8988T (cell line): ENCODE results near the gene PTPRJ.
"Not testable (repeated sequence)": the region's sequence is repeated elsewhere in the genome, so short reads cannot be mapped to it uniquely, and the experiment has no call there.

Experiments
- DNase-seq: peaks from one replicate; pipeline ENCODE4 v3.0.0; 2011

The PTPRJ gene

GRCh38 chr11:48020092-48020755, 39.9 kb downstream of the PTPRJ start:
- DNase-seq = no peak

- DNase-seq = not testable (repeated sequence)
Observed at GRCh38 chr11:48021201-48021820, 41.0 kb downstream of the PTPRJ start.

- DNase-seq = no peak
Observed at GRCh38 chr11:48022445-48022844, 42.1 kb downstream of the PTPRJ start.

- not testable (repeated sequence) for DNase-seq
Observed at GRCh38 chr11:48023608-48024007, 43.2 kb downstream of the PTPRJ start.

- DNase-seq = no peak
Observed at GRCh38 chr11:48024635-48025071, 44.3 kb downstream of the PTPRJ start.

GRCh38 chr11:48025293-48025983, 45.1 kb downstream of the PTPRJ start:
- no peak for DNase-seq

GRCh38 chr11:48025984-48026340, 45.6 kb downstream of the PTPRJ start:
- DNase-seq = no peak

GRCh38 chr11:48028914-48029680, 48.7 kb downstream of the PTPRJ start:
- no peak for DNase-seq

- no peak for DNase-seq
Observed at GRCh38 chr11:48029681-48030290, 49.4 kb downstream of the PTPRJ start.

GRCh38 chr11:48031602-48032001, 51.2 kb downstream of the PTPRJ start:
- DNase-seq = no peak

GRCh38 chr11:48032721-48033120, 52.4 kb downstream of the PTPRJ start:
- no peak for DNase-seq

GRCh38 chr11:48033918-48034341, 53.6 kb downstream of the PTPRJ start:
- no peak for DNase-seq

GRCh38 chr11:48034926-48035871, 54.8 kb downstream of the PTPRJ start:
- DNase-seq = no peak

GRCh38 chr11:48036011-48036410, 55.7 kb downstream of the PTPRJ start:
- no peak for DNase-seq

GRCh38 chr11:48036466-48036865, 56.1 kb downstream of the PTPRJ start:
- no peak for DNase-seq

- DNase-seq = no peak
Observed at GRCh38 chr11:48037709-48038468, 57.5 kb downstream of the PTPRJ start.

- no peak for DNase-seq
Observed at GRCh38 chr11:48040830-48041444, 60.6 kb downstream of the PTPRJ start.

GRCh38 chr11:48041877-48042695, 61.7 kb downstream of the PTPRJ start:
- no peak for DNase-seq
